MCF 10A (cell line): ENCODE measurements around the gene GJA5. TPM values are rescaled to one million over a fixed set of nuclear protein-coding genes. Genes with fewer than 3 reads are reported as not detected.

Source experiments
- Bru-seq: library from RNA; stranded (reverse); fragments of 400-500 nt; gene quantifications from one replicate; lab custom pipeline; 2021; lab: Mats Ljungman, UMichigan
- BruChase-seq, 2 experiments: library from RNA; stranded (reverse); fragments of 400-500 nt; gene quantifications; one replicate each; lab custom pipeline; 2021; lab: Mats Ljungman, UMichigan
- BruUV-seq: library from RNA; stranded (reverse); fragments of 400-500 nt; replicated peaks from 2 replicates; lab custom pipeline; 2021; lab: Mats Ljungman, UMichigan
- CTCF ChIA-PET: fragments of 300-600 bp; sonication (Branson Sonifier 250); formaldehyde crosslinking; extraction: SDS; loops from one replicate; lab custom pipeline; 2021; ENCODE audit warnings: antibody characterized with exemption, inconsistent platforms; lab: Yijun Ruan, JAX
- POLR2A ChIA-PET: fragments of 300-600, 350-650 bp; sonication (Branson Sonifier 250); formaldehyde crosslinking; extraction: SDS; loops from one replicate; lab custom pipeline; 2020; ENCODE audit warnings: antibody characterized with exemption, inconsistent platforms; lab: Yijun Ruan, JAX
- DNase-seq: peaks from one replicate; pipeline ENCODE4 v3.0.0-alpha.2; 2018; ENCODE audit not compliant: unreplicated experiment
- H3K27ac Mint-ChIP-seq: one replicate; pipeline ENCODE4 v1.8.0; 2022; ENCODE audit warnings: mild to moderate bottlenecking, low read depth, mixed read lengths; ENCODE audit not compliant: unreplicated experiment
- H3K27me3 Mint-ChIP-seq: one replicate; pipeline ENCODE4 v1.8.0; 2022; ENCODE audit warnings: mixed read lengths; ENCODE audit not compliant: insufficient read depth, unreplicated experiment
- H3K36me3 Mint-ChIP-seq: one replicate; pipeline ENCODE4 v1.8.0; 2022; ENCODE audit warnings: mild to moderate bottlenecking, moderate library complexity, mixed read lengths; ENCODE audit not compliant: insufficient read depth, unreplicated experiment
- H3K4me1 Mint-ChIP-seq: one replicate; pipeline ENCODE4 v1.8.0; 2022; ENCODE audit warnings: mixed read lengths; ENCODE audit not compliant: insufficient read depth, unreplicated experiment
- H3K4me3 Mint-ChIP-seq: one replicate; pipeline ENCODE4 v1.8.0; 2022; ENCODE audit warnings: mild to moderate bottlenecking, moderate library complexity, mixed read lengths; ENCODE audit not compliant: unreplicated experiment
- H3K9me3 Mint-ChIP-seq: one replicate; pipeline ENCODE4 v1.8.0; 2022; ENCODE audit warnings: mixed read lengths; ENCODE audit not compliant: unreplicated experiment
- intact Hi-C: fragments of 100-400 bp; cut with micrococcal nuclease; formaldehyde crosslinking; loops from 2 replicates; pipeline ENCODE4 v1.14.1; 2022
- long read RNA-seq: library from polyadenylated mRNA; stranded (forward); transcript quantifications from one replicate; pipeline ENCODE4 v2.0.0, GENCODE V29; 2022
- total RNA-seq: library from RNA; stranded (reverse); gene quantifications from 2 replicates; pipeline ENCODE4 v1.2.3, GENCODE V29; 2022
- TF ChIP-seq, protein P1 (sequence below): fragments of 200-600 bp; IDR thresholded peaks from one replicate; pipeline ENCODE4 v1.8.0; 2022; ENCODE audit warnings: antibody characterized with exemption, mild to moderate bottlenecking; ENCODE audit not compliant: unreplicated experiment

Gene GJA5
- total RNA-seq (0.28 TPM in 1 of 2 replicates, not detected in the other), Bru-seq, nascent RNA (percentile 6 among the genes with signal in this experiment), BruChase-seq, experiment 1, labeled RNA remaining after a 6-hour chase (percentile 6 among the genes with signal in this experiment), BruChase-seq, experiment 2, labeled RNA remaining after a 2-hour chase (percentile 9 among the genes with signal in this experiment)
- long read RNA-seq: 0 reads

DNA sequence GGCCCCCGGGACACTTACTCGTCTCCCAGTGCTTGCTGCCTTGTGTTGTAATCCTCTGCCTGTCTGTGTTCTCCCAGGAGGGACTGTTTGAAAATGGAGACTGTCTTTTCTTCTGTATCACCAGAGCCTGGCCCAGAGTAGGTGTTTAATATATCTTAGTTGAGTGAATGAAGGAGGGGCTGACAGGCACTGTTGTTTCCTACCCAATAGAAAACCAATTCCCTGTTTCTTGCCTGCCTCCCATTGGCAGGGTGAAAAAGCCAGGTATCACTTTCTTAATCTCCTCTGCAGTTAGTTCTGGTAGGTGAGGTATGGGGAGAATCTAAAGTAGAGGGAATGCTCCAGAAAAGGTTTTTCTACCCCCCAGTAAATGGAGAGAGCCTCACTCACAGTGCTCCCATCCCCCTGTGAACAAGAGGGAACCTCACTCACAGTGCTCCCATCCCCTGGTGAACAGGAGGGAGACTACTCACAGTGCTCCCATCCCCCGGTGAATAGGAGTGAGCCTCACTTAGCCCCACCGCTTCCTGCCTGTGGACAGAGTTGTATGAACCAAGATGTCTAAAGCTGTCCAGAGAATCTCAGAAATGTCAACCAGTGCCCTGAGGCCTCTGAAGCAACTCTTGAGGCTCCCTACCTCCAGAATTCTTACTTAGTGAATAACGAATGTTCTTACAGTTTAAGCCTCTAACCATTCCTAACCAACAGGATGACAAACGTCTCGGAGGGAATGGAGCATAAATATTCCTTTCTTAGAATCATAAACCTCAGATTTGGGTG is at the start of gene GJA5:
GJA5 (minus strand) TSS at position 122 of the 780 bp plus-strand sequence. CDS start 1,364 bp downstream, outside the sequence.
- H3K4me1 Mint-ChIP-seq: peaks cover 48% of the 10 kb centered on the region
- TF ChIP-seq, protein P1, sequence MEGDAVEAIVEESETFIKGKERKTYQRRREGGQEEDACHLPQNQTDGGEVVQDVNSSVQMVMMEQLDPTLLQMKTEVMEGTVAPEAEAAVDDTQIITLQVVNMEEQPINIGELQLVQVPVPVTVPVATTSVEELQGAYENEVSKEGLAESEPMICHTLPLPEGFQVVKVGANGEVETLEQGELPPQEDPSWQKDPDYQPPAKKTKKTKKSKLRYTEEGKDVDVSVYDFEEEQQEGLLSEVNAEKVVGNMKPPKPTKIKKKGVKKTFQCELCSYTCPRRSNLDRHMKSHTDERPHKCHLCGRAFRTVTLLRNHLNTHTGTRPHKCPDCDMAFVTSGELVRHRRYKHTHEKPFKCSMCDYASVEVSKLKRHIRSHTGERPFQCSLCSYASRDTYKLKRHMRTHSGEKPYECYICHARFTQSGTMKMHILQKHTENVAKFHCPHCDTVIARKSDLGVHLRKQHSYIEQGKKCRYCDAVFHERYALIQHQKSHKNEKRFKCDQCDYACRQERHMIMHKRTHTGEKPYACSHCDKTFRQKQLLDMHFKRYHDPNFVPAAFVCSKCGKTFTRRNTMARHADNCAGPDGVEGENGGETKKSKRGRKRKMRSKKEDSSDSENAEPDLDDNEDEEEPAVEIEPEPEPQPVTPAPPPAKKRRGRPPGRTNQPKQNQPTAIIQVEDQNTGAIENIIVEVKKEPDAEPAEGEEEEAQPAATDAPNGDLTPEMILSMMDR: no peak
- ChIA-PET CTCF (interaction anchor here (0.8 kb wide), 1 partner anchor 119 kb away, joined by 3 read pairs; no protein-coding TSS in a partner anchor), POLR2A (interaction anchor here (1.1 kb wide), 1 partner anchor 21 kb away, joined by 3 read pairs; no protein-coding TSS in a partner anchor)
- H3K27ac Mint-ChIP-seq: peak within 1 kb of the TSS; percentile 20
- DNase-seq: peak; percentile 42
- H3K27me3 Mint-ChIP-seq: no peaks in the 10 kb centered on the region
- no TSS peak for BruUV-seq
- no peaks in the 10 kb centered on the region for H3K9me3 Mint-ChIP-seq
- H3K36me3 Mint-ChIP-seq: no peaks in the 10 kb centered on the region
- no peak within 1 kb of the TSS for H3K4me3 Mint-ChIP-seq
- intact Hi-C loops: no loop called here

DNA sequence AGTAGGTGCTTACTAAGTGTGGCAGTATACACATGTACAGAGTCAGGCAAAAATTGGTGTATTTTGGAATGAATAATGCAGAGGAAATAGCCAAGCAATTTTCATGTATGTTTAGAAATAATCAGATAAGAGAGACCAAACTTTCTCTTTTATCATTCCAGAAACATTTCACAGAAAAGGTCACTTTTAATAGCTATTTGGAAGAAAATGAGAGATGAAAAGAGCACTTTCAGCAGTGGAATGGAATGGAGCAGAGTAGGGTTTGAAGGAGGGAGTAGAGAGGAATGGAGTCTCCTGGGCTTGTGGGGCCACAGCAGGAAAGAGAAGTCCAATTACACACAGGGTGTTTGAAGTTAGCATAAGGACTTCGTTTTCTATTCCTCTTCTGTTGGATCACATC is 48.8 kb upstream of the GJA5 start:
- no peaks in the 10 kb centered on the region for H3K27me3 Mint-ChIP-seq
- TF ChIP-seq, protein P1: no peak
- no peak for DNase-seq
- no peaks in the 10 kb centered on the region for H3K9me3 Mint-ChIP-seq
- ChIA-PET CTCF (no interaction called here), POLR2A (interaction anchor here (0.9 kb wide), 1 partner anchor 9 kb away, joined by 5 read pairs; no protein-coding TSS in a partner anchor)
- intact Hi-C loops: no loop called here
- H3K4me1 Mint-ChIP-seq: peaks cover 10% of the 10 kb centered on the region
- H3K36me3 Mint-ChIP-seq: no peaks in the 10 kb centered on the region
- H3K4me3 Mint-ChIP-seq: no peak overlapping the region
- no TSS peak for BruUV-seq
- no peak overlapping the region for H3K27ac Mint-ChIP-seq

DNA sequence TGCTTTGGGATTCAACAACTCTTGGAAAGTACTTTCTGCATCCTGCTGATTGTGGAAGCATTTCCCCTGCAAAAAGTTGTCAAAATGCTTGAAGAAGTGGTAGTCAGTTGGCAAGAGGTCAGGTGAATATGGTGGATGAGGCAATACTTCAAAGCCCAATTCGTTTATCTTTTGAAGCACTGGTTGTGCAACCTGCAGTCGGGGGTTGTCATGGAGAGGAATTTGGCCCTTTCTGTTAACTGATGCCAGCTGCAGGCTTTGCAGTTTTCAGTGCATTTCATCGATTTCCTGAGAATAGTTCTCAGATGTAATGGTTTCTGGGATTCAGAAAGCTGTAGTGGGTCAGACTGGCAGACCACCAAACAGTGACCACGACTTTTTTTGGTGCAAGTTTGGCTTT is 47.6 kb upstream of the GJA5 start:
- intact Hi-C loops: no loop called here
- Mint-ChIP-seq H3K9me3 (no peaks in the 10 kb centered on the region), H3K27ac (no peak overlapping the region), H3K4me1 (peaks cover 10% of the 10 kb centered on the region), H3K36me3 (no peaks in the 10 kb centered on the region), H3K4me3 (no peak overlapping the region), H3K27me3 (no peaks in the 10 kb centered on the region)
- TF ChIP-seq, protein P1: no peak
- no TSS peak for BruUV-seq
- POLR2A ChIA-PET: interaction anchor here (1.3 kb wide), 1 partner anchor 86 kb away, joined by 3 read pairs; no protein-coding TSS in a partner anchor
- DNase-seq: peak; percentile 69
- CTCF ChIA-PET: interaction anchor here (0.6 to 0.7 kb wide), 3 partner anchors 14 to 60 kb away, joined by 3 read pairs; no protein-coding TSS in a partner anchor

DNA sequence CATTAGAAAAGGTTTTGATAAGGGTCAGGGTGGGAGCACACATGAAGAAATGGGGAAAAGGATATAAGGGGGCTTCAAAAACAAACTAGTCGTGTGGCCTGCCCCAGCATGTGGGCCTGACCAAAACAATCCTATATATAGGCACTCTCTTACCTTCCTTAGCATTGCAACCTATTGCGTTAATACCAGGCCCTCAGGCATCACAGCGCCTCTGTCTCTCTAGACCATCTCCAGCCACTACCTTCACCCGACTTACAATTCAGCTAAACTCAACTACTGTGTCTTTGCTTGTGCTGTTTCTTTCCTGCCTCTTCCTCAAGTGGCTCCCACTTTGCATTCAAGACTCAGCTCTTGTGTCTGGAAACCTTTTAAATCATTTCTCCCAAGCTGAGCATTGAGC is 47.0 kb upstream of the GJA5 start:
- CTCF ChIA-PET: interaction anchor here (0.6 to 1.2 kb wide), 5 partner anchors 15 to 91 kb away, joined by 3 to 5 read pairs (median 3); no protein-coding TSS in a partner anchor
- POLR2A ChIA-PET: interaction anchor here (0.6 to 1.3 kb wide), 2 partner anchors 86 to 162 kb away, joined by 3 to 4 read pairs; no protein-coding TSS in a partner anchor
- H3K27ac Mint-ChIP-seq: no peak overlapping the region

More for the DNA sequence above, 47.0 kb upstream of the GJA5 start:
- Mint-ChIP-seq H3K27me3 (no peaks in the 10 kb centered on the region), H3K9me3 (no peaks in the 10 kb centered on the region), H3K4me3 (no peak overlapping the region), H3K36me3 (no peaks in the 10 kb centered on the region), H3K4me1 (peaks cover 10% of the 10 kb centered on the region)
- no TSS peak for BruUV-seq
- TF ChIP-seq, protein P1: no peak
- DNase-seq: peak; percentile 35
- intact Hi-C loops: no loop called here
